Right kidney (tissue), 1 donor: ENCODE data around the gene PODXL2.
"Not testable (repeated sequence)": the region's sequence is repeated elsewhere in the genome, so short reads cannot be mapped to it uniquely, and the experiment has no call there.

Experiments
- DNase-seq: peaks from one replicate; pipeline ENCODE4 v3.0.0-alpha.2; 2016

PODXL2 gene

GRCh38 chr3:127675651-127676391, 46.8 kb downstream of the PODXL2 start:
- no peak for DNase-seq

GRCh38 chr3:127676456-127676855, 47.5 kb downstream of the PODXL2 start:
- no peak for DNase-seq

GRCh38 chr3:127676921-127677351, 48.0 kb downstream of the PODXL2 start:
- DNase-seq: no peak

GRCh38 chr3:127677541-127678314, 48.7 kb downstream of the PODXL2 start:
- DNase-seq: no peak

- no peak for DNase-seq
These were observed 49.3 kb downstream of the PODXL2 start for GRCh38 chr3:127678315-127678599.

GRCh38 chr3:127678611-127679533, 49.9 kb downstream of the PODXL2 start:
- no peak for DNase-seq

- no peak for DNase-seq
These were observed 50.7 kb downstream of the PODXL2 start for GRCh38 chr3:127679534-127680145.

GRCh38 chr3:127680146-127680661, 51.2 kb downstream of the PODXL2 start:
- DNase-seq: no peak

- no peak for DNase-seq
These were observed 51.8 kb downstream of the PODXL2 start for GRCh38 chr3:127680798-127681221.

GRCh38 chr3:127682175-127682554, 53.2 kb downstream of the PODXL2 start:
- DNase-seq: not testable (repeated sequence)

GRCh38 chr3:127682561-127682960, 53.6 kb downstream of the PODXL2 start:
- no peak for DNase-seq

- no peak for DNase-seq
These were observed 56.1 kb downstream of the PODXL2 start for GRCh38 chr3:127684871-127685707.

GRCh38 chr3:127685708-127686511, 56.9 kb downstream of the PODXL2 start:
- DNase-seq: no peak

GRCh38 chr3:127686512-127686894, 57.5 kb downstream of the PODXL2 start:
- DNase-seq: no peak

- DNase-seq: no peak
These were observed 58.3 kb downstream of the PODXL2 start for GRCh38 chr3:127687228-127687737.

- no peak for DNase-seq
These were observed 59.0 kb downstream of the PODXL2 start for GRCh38 chr3:127688022-127688415.

- DNase-seq: no peak
These were observed 59.7 kb downstream of the PODXL2 start for GRCh38 chr3:127688416-127689265.

GRCh38 chr3:127689266-127689860, 60.4 kb downstream of the PODXL2 start:
- DNase-seq: no peak

GRCh38 chr3:127690106-127690505, 61.1 kb downstream of the PODXL2 start:
- no peak for DNase-seq
